Sigmoid colon (tissue), 7 donors: ENCODE data around the gene TUG1. TPM values are rescaled to one million over a fixed set of nuclear protein-coding genes. Genes with fewer than 3 reads are reported as not detected.

Source experiments
- DNase-seq: peaks from one replicate; pipeline ENCODE4 v3.0.0-alpha.2; 2019
- H3K27ac ChIP-seq, 4 donors: fragments of 200-600 bp; sonication (generic); one replicate each; pipeline ENCODE4 v1.5.1; 2016 to 2019; ENCODE audit warnings: mild to moderate bottlenecking in 1 of 4
- H3K27me3 ChIP-seq, 3 donors: fragments of 200-600 bp; sonication (generic); one replicate each; pipeline ENCODE4 v1.5.1; 2019; ENCODE audit warnings: mild to moderate bottlenecking in 1 of 3
- H3K36me3 ChIP-seq, 4 donors: fragments of 200-600 bp; sonication (generic); one replicate each; pipeline ENCODE4 v1.5.1; 2016 to 2019
- H3K4me1 ChIP-seq, 4 donors: fragments of 200-600 bp; sonication (generic); one replicate each; pipeline ENCODE4 v1.5.1; 2017 to 2019
- H3K4me3 ChIP-seq, 4 donors: fragments of 200-600 bp; sonication (generic); one replicate each; pipeline ENCODE4 v1.5.1; 2017 to 2019; ENCODE audit warnings: mild to moderate bottlenecking in 2 of 4, moderate library complexity in 1 of 4
- H3K9me3 ChIP-seq, 4 donors: fragments of 200-600 bp in 3 of 4; sonication (generic) in 3 of 4; one replicate each; pipeline versions ENCODE4 v1.5.1 to v1.6.1; 2013 to 2019
- EP300 ChIP-seq, 4 donors: sonication (generic); formaldehyde crosslinking; IDR thresholded peaks; one replicate each; pipeline ENCODE4 v1.6.1; 2017; ENCODE audit warnings: antibody characterized with exemption in 4 of 4
- POLR2A ChIP-seq, 2 donors: fragments of 450-650 bp; IDR thresholded peaks; one replicate each; pipeline ENCODE4 v1.6.1; 2016; ENCODE audit warnings: antibody characterized with exemption in 2 of 2, mild to moderate bottlenecking in 2 of 2, moderate library complexity in 2 of 2
- POLR2AphosphoS5 ChIP-seq, 4 donors: sonication (generic); formaldehyde crosslinking; IDR thresholded peaks; one replicate each; pipeline ENCODE4 v1.6.1; 2017; ENCODE audit warnings: antibody characterized with exemption in 4 of 4
- WGBS, 2 donors: extraction: QIAGEN DNeasy Blood & Tissue Kit; methylation state at CpG; one replicate each; pipeline ENCODE4 v1.1.7; 2013; 5-methylcytosine and 5-hydroxymethylcytosine counted together
- intact Hi-C: fragments of 100-400 bp; cut with DNase I; formaldehyde crosslinking; loops from one replicate; pipeline ENCODE4 v1.15.1; 2023
- polyA plus RNA-seq, 3 donors: library from polyadenylated mRNA; stranded (reverse); fragments of 200-250 nt; gene quantifications; one replicate each; pipeline ENCODE4 v1.2.3, GENCODE V29; 2013
- total RNA-seq, 4 donors: library from RNA; depleted of rRNA; stranded (reverse); fragments of >200 nt; gene quantifications; one replicate each; pipeline ENCODE4 v1.1.0, GENCODE V29; 2016
- TF ChIP-seq, protein P1 (sequence below), 4 experiments: fragments of 450-650 bp in 3 of 4; fragments of 200-600 bp in 1 of 4; IDR thresholded peaks; one replicate each; pipeline ENCODE4 v1.5.1; 2016 to 2019; ENCODE audit warnings: antibody characterized with exemption in 4 of 4, mild to moderate bottlenecking in 3 of 4, moderate library complexity in 2 of 4
- donor health status: healthy with polysubstance abuse.
- donor health status: Bipolar disorder and iron deficiency.
- donor health status: healthy.

The TUG1 gene
- total and polyA plus RNA-seq, 7 donors: 10.8 to 88.9 (median 51.5) TPM

GRCh38 chr22:30928401-30928800 is 40.7 kb upstream of the TUG1 start:
- Histone ChIP-seq H3K4me3 (no peak overlapping the region), H3K27me3 (no peaks in the 10 kb centered on the region), H3K36me3 (peaks cover 24 to 89% (median 46%) of the 10 kb centered on the region in 4 donors), H3K9me3 (no peaks in the 10 kb centered on the region), H3K27ac (no peak overlapping the region), H3K4me1 (no peaks in the 10 kb centered on the region)
- WGBS, 2 donors: 96 to 98% methylated on average over 6 of the region's 6 CpGs
- intact Hi-C loops: no loop called here
- no peak for TF ChIP-seq EP300 (IDR thresholded peaks at IDR 0.05)
- TF ChIP-seq POLR2A (IDR thresholded peaks at IDR 0.05): no peak
- TF ChIP-seq, protein P1, sequence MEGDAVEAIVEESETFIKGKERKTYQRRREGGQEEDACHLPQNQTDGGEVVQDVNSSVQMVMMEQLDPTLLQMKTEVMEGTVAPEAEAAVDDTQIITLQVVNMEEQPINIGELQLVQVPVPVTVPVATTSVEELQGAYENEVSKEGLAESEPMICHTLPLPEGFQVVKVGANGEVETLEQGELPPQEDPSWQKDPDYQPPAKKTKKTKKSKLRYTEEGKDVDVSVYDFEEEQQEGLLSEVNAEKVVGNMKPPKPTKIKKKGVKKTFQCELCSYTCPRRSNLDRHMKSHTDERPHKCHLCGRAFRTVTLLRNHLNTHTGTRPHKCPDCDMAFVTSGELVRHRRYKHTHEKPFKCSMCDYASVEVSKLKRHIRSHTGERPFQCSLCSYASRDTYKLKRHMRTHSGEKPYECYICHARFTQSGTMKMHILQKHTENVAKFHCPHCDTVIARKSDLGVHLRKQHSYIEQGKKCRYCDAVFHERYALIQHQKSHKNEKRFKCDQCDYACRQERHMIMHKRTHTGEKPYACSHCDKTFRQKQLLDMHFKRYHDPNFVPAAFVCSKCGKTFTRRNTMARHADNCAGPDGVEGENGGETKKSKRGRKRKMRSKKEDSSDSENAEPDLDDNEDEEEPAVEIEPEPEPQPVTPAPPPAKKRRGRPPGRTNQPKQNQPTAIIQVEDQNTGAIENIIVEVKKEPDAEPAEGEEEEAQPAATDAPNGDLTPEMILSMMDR (IDR thresholded peaks at IDR 0.05): no peak
- no peak for TF ChIP-seq POLR2AphosphoS5 (IDR thresholded peaks at IDR 0.05)
- DNase-seq: no peak

GRCh38 chr22:30930228-30930627 is 38.8 kb upstream of the TUG1 start:
- Histone ChIP-seq H3K27me3 (no peaks in the 10 kb centered on the region), H3K27ac (no peak overlapping the region), H3K36me3 (peaks cover 38 to 100% (median 65%) of the 10 kb centered on the region in 4 donors), H3K4me1 (no peaks in the 10 kb centered on the region), H3K9me3 (no peaks in the 10 kb centered on the region), H3K4me3 (no peak overlapping the region)
- 95 to 96% methylated on average over 3 of the region's 3 CpGs for WGBS, 2 donors
- intact Hi-C loops: no loop called here
- no peak for DNase-seq
- TF ChIP-seq POLR2A (IDR thresholded peaks at IDR 0.05) (no peak), EP300 (IDR thresholded peaks at IDR 0.05) (no peak), POLR2AphosphoS5 (IDR thresholded peaks at IDR 0.05) (no peak)
- TF ChIP-seq, protein P1 (IDR thresholded peaks at IDR 0.05): no peak

GRCh38 chr22:30931541-30932300 is 37.3 kb upstream of the TUG1 start:
- no peak overlapping the region for H3K27ac ChIP-seq
- H3K36me3 ChIP-seq: peaks cover 40 to 100% (median 76%) of the 10 kb centered on the region in 4 donors
- no peaks in the 10 kb centered on the region for H3K9me3 ChIP-seq
- TF ChIP-seq POLR2AphosphoS5 (IDR thresholded peaks at IDR 0.05) (no peak), POLR2A (IDR thresholded peaks at IDR 0.05) (no peak)
- H3K4me3 ChIP-seq: no peak overlapping the region
- 93 to 96% methylated on average over 4 of the region's 4 CpGs for WGBS, 2 donors
- no peak for DNase-seq
- no peaks in the 10 kb centered on the region for H3K27me3 ChIP-seq
- intact Hi-C loops: no loop called here
- no peaks in the 10 kb centered on the region for H3K4me1 ChIP-seq

- TF ChIP-seq, protein P1 (IDR thresholded peaks at IDR 0.05): no peak
- TF ChIP-seq EP300 (IDR thresholded peaks at IDR 0.05): no peak
- no peak for TF ChIP-seq POLR2A (IDR thresholded peaks at IDR 0.05)
- TF ChIP-seq POLR2AphosphoS5 (IDR thresholded peaks at IDR 0.05): no peak
- Histone ChIP-seq H3K9me3 (no peaks in the 10 kb centered on the region), H3K4me1 (no peaks in the 10 kb centered on the region), H3K27me3 (no peaks in the 10 kb centered on the region), H3K36me3 (peaks cover 46 to 100% (median 81%) of the 10 kb centered on the region in 4 donors), H3K4me3 (no peak overlapping the region), H3K27ac (no peak overlapping the region)
- 96% methylated on average over 16 of the region's 16 CpGs for WGBS, 2 donors
- intact Hi-C loops: no loop called here
- DNase-seq: no peak
These were observed 36.4 kb upstream of the TUG1 start for GRCh38 chr22:30932661-30933060.

DNA sequence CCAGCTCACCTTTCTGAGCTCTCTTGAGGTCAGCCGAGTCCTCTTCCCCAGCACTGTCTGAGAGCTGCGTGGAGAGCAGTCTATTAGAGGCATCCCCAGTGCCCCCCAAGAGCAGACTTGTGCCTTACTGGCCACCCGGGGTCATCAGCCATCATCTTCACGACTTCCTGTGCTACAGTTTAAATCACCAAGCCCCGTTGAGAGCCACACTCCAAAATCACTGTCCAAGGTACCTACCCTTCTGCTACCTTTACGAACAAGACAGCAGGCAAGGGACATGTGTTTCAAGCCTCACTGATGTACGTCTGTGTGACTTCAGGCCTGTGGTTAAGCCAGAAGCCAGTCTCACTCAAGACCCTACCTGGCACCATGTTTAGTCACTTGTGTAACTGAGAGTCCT is 35.6 kb upstream of the TUG1 start:
- H3K27ac ChIP-seq: no peak overlapping the region
- H3K9me3 ChIP-seq: no peaks in the 10 kb centered on the region
- DNase-seq: no peak
- no peaks in the 10 kb centered on the region for H3K4me1 ChIP-seq
- TF ChIP-seq, protein P1 (IDR thresholded peaks at IDR 0.05): no peak
- TF ChIP-seq POLR2A (IDR thresholded peaks at IDR 0.05): no peak
- no peak for TF ChIP-seq EP300 (IDR thresholded peaks at IDR 0.05)
- no peak for TF ChIP-seq POLR2AphosphoS5 (IDR thresholded peaks at IDR 0.05)
- H3K36me3 ChIP-seq: peaks cover 46 to 100% (median 79%) of the 10 kb centered on the region in 4 donors
- intact Hi-C loops: no loop called here
- no peak overlapping the region for H3K4me3 ChIP-seq
- WGBS, 2 donors: 90 to 92% methylated on average over 7 of the region's 7 CpGs
- no peaks in the 10 kb centered on the region for H3K27me3 ChIP-seq
